T47D (cell line): ENCODE data around the gene TCF12.
A peak's percentile ranks its signal among the peaks of the same experiment; 100 is the strongest.

Experiments
- DNase-seq, 2 experiments: peaks; one replicate each; pipeline versions ENCODE4 v3.0.0 to v3.0.0-alpha.2; 2011 to 2012; ENCODE audit warnings: low read depth in 1 of 2, low spot score in 1 of 2
- JUND ChIP-seq: IDR thresholded peaks from 2 replicates; pipeline ENCODE4 v1.6.1; 2012; ENCODE audit warnings: low read depth
- in situ Hi-C: cut with HindIII; loops from 2 replicates; pipeline ENCODE4 v1.10.0; 2016; ENCODE audit warnings: low sequenced_read_pairs, low pct_unique_long_range_greater_than_20kb

Gene TCF12

GRCh38 chr15:56963710-56964109, 45.3 kb downstream of the TCF12 start:
- no peak for TF ChIP-seq JUND

DNA sequence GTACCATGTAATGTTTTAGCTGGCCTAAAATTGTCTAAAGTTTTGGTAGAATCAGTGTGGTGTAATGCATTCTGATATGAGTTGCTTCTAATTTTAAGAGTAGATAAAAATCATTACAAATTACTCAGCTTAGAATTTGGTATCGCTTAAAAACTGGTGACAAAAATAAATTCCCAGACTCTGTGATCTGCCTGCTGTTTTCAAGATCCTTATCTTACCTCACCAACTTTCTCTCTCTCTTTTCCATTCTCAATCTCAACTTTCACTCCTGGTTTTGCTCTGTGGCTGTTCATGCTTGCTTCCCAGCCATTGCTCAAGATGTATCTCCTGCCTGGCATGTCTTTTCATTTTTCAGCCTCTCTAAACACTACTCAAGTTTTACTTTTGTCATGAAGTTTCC, 45.7 kb downstream of the TCF12 start:
- no peak for DNase-seq
- TF ChIP-seq JUND, result no peak
- in situ Hi-C loops, result no loop called here

More at GRCh38 chr15:56963710-56964109, 45.3 kb downstream of the TCF12 start:
- in situ Hi-C loops, result no loop called here
- DNase-seq, result no peak

DNA sequence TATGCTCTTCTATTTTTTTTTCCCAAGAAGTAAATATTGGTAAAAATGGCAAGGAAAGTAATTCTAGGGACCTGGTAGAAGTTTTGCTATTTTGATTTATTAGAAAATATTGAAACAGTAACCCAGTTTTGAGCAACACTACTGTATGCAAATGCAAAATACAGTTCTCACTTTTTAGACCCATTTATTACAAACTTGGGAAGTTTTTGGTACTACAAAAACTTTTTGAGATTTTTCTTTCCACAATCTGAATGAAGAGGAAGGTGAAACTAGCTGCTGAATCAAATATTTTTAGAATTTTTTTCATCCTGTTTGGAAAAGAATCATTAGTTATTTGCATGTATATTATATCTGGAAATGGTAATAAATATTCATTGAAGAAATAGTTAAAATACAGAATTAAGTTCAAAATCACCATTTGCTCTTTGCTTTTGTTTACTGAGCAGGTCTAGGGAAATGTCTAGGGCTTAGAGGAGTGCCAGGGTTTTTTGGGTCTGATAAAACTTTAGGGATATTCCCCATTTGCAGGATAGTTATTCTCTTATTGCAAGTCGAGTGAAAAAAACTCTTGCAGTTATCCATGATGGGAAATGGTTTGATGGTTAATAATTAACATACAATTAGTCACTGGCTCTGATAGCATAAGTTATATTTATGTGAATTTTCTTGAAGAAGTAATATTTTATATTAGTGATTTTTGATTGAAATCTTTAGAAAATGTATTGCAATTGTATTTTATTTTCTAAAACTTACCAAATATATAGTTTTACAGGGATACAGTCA, 47.0 kb downstream of the TCF12 start:
- no peak for DNase-seq
- in situ Hi-C loops, result no loop called here
- no peak for TF ChIP-seq JUND

GRCh38 chr15:56967336-56967735, 48.9 kb downstream of the TCF12 start:
- in situ Hi-C loops, result no loop called here
- DNase-seq, result no peak
- no peak for TF ChIP-seq JUND

DNA sequence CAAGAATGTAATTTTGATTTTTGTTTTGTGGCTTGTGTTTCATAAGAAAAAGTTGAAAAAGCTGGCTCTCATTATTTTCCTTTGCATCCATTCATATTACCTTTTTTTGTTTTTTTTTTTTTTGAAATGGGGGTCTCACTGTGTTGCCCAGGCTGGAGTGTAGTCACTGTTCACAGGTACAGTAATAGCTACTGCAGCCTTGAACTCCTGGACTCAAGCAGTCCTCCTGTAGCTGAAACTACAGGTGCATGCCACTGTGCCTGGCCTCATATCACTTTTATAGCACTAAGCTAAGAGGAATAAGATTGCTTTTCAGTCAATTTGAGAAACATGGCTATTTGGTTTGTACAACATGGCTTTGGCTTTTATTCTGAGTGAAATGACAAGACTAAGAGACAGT, 49.8 kb downstream of the TCF12 start:
- no peak for DNase-seq
- TF ChIP-seq JUND, result no peak
- in situ Hi-C loops, result no loop called here

GRCh38 chr15:56968821-56969220, 50.4 kb downstream of the TCF12 start:
- TF ChIP-seq JUND, result no peak
- in situ Hi-C loops, result no loop called here
- peak in 1 of 2 experiments; percentile 52 for DNase-seq

DNA sequence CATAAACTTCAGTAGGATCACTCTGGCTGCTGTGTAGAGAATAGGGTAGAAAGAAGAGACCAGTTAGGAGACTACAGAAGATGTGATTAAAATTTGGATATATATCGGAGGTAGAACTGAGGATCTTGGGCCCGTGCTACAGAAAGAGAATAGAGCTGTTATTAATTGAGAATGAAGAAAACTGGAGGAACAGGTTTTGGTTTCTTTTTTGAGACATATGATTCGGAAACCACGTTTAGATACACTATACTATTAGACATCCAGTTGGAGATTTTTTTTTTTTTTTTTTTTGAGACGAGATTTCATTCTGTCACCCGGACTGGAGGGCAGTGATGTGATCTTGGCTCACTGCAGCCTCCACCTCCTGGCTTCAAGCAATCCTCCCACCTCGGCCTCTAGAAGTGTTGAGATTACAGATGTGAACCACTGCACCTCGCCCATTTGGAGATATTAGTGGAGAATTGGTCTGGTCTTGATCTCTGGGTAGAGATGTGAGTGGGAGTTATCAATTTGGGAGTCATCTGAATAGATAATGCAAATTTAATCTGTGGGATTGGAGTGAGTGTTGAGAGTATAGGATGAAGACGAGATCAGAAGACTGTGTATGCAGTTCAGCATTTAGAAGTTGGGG, 50.9 kb downstream of the TCF12 start:
- in situ Hi-C loops, result no loop called here
- peak in 1 of 2 experiments; percentile 16 for DNase-seq
- no peak for TF ChIP-seq JUND

- TF ChIP-seq JUND, result no peak
- in situ Hi-C loops, result no loop called here
- DNase-seq, result no peak
These were observed 53.1 kb downstream of the TCF12 start for GRCh38 chr15:56971571-56971970.

- no peak for TF ChIP-seq JUND
- no peak for DNase-seq
- in situ Hi-C loops, result no loop called here
These were observed 53.6 kb downstream of the TCF12 start for GRCh38 chr15:56972016-56972415.

GRCh38 chr15:56972426-56972825, 54.0 kb downstream of the TCF12 start:
- in situ Hi-C loops, result no loop called here
- TF ChIP-seq JUND, result no peak
- no peak for DNase-seq

GRCh38 chr15:56973463-56973862, 55.0 kb downstream of the TCF12 start:
- TF ChIP-seq JUND, result no peak
- in situ Hi-C loops, result no loop called here
- DNase-seq, result no peak

DNA sequence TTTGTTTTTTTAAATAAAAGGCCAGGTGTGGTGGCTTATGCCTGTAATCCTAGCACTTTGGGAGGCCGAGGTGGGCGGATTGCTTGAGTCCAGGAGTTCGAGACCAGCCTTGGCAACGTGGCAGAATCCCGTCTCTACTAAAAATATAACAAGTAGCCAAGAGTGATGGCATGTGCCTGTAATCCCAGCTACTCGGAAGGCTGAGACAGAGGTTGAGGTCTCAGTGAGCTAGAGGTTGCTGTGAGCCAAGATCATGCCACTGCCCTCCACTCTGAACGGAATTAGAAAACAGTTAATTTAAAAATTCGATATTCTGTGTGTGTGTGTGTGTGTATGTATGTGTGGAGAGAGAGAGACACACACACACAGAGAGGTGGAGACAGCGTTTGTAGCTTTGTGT, 58.8 kb downstream of the TCF12 start:
- in situ Hi-C loops, result no loop called here
- DNase-seq, result no peak
- TF ChIP-seq JUND, result no peak

- peak in 1 of 2 experiments; percentile 41 for DNase-seq
These were observed 60.6 kb downstream of the TCF12 start for GRCh38 chr15:56978898-56979662.

More at GRCh38 chr15:56978898-56979662, 60.6 kb downstream of the TCF12 start:
- peak; percentile 9; the same call in 1 of the 2 replicates for TF ChIP-seq JUND
- in situ Hi-C loops, result no loop called here
